ENCODE data around the gene EIF4G3. TPM values are rescaled to one million over a fixed set of nuclear protein-coding genes. Genes with fewer than 3 reads are reported as not detected.
"Not testable (repeated sequence)": the region's sequence is repeated elsewhere in the genome, so short reads cannot be mapped to it uniquely, and the experiment has no call there.

Gene EIF4G3
- total RNA-seq, 3 donors from 2014 or later (not counting 1 experiment from before 2014, with no cell fraction given): 105 to 107 (median 107) TPM

- H3K9me3 Mint-ChIP-seq: no peaks in the 10 kb centered on the region
- Histone ChIP-seq H3K4me3 (ENCODE audit: low read length) (no peak overlapping the region), H3K27ac (ENCODE audit: low read length) (no peak overlapping the region), H3K36me3 (ENCODE audit: control insufficient read depth, insufficient read depth, low read length) (no peaks in the 10 kb centered on the region), H3K9me3 (ENCODE audit: control insufficient read depth, insufficient read depth, low read length) (no peaks in the 10 kb centered on the region), H3K27me3 (ENCODE audit: control insufficient read depth, insufficient read depth, low read length) (no peaks in the 10 kb centered on the region), H3K4me1 (ENCODE audit: control insufficient read depth, insufficient read depth, low read length) (no peaks in the 10 kb centered on the region)
- no peak for DNase-seq
- peaks cover 5 to 14% of the 10 kb centered on the region in 2 donors for H3K4me1 Mint-ChIP-seq
- no peak for ATAC-seq
- H3K36me3 Mint-ChIP-seq: no peaks in the 10 kb centered on the region
- no peak overlapping the region for H3K27ac Mint-ChIP-seq
- intact Hi-C loops (cut with micrococcal nuclease): no loop called here
- no peaks in the 10 kb centered on the region for H3K27me3 Mint-ChIP-seq (ENCODE audit: low read depth in 2 of 2)
- TF ChIP-seq CTCF (IDR thresholded peaks at IDR 0.05): no peak
- H3K4me3 Mint-ChIP-seq: no peak overlapping the region
- 86% methylated on average over 3 of the region's 3 CpGs for WGBS (ENCODE audit: insufficient coverage)
Observed at GRCh38 chr1:21058035-21058793, 118.5 kb downstream of the EIF4G3 start.

- ATAC-seq; intact Hi-C loops (cut with micrococcal nuclease); H3K27ac ChIP-seq (ENCODE audit: low read length); H3K36me3 ChIP-seq (ENCODE audit: control insufficient read depth, insufficient read depth, low read length); H3K27me3 Mint-ChIP-seq (ENCODE audit: low read depth in 2 of 2); H3K9me3 Mint-ChIP-seq; H3K9me3 ChIP-seq (ENCODE audit: control insufficient read depth, insufficient read depth, low read length); H3K4me1 ChIP-seq (ENCODE audit: control insufficient read depth, insufficient read depth, low read length); DNase-seq; H3K27me3 ChIP-seq (ENCODE audit: control insufficient read depth, insufficient read depth, low read length); H3K36me3 Mint-ChIP-seq; H3K4me3 Mint-ChIP-seq; H3K4me3 ChIP-seq (ENCODE audit: low read length); H3K4me1 Mint-ChIP-seq; H3K27ac Mint-ChIP-seq: not testable (repeated sequence)
- WGBS (ENCODE audit: insufficient coverage): 96% methylated on average over 28 of the region's 59 CpGs
Observed at GRCh38 chr1:21053189-21053928, 123.3 kb downstream of the EIF4G3 start.

- Mint-ChIP-seq H3K36me3 (peaks cover 9% of the 10 kb centered on the region), H3K4me3 (no peak overlapping the region), H3K27me3 (ENCODE audit: low read depth in 2 of 2) (no peaks in the 10 kb centered on the region), H3K9me3 (no peaks in the 10 kb centered on the region), H3K27ac (no peak overlapping the region), H3K4me1 (peaks cover 12 to 14% of the 10 kb centered on the region in 2 donors)
- no peaks in the 10 kb centered on the region for H3K9me3 ChIP-seq (ENCODE audit: control insufficient read depth, insufficient read depth, low read length)
- no peak for TF ChIP-seq CTCF (IDR thresholded peaks at IDR 0.05)
- no peak overlapping the region for H3K27ac ChIP-seq (ENCODE audit: low read length)
- H3K4me1 ChIP-seq (ENCODE audit: control insufficient read depth, insufficient read depth, low read length): no peaks in the 10 kb centered on the region
- intact Hi-C loops (cut with micrococcal nuclease): no loop called here
- DNase-seq: no peak
- WGBS (ENCODE audit: insufficient coverage): 85% methylated on average over 3 of the region's 3 CpGs
- no peak for ATAC-seq
- no peaks in the 10 kb centered on the region for H3K27me3 ChIP-seq (ENCODE audit: control insufficient read depth, insufficient read depth, low read length)
- no peak overlapping the region for H3K4me3 ChIP-seq (ENCODE audit: low read length)
- peaks cover 3% of the 10 kb centered on the region for H3K36me3 ChIP-seq (ENCODE audit: control insufficient read depth, insufficient read depth, low read length)
Observed at GRCh38 chr1:21052034-21052433, 124.7 kb downstream of the EIF4G3 start.

GRCh38 chr1:21051177-21051825 lies 125.4 kb downstream of the EIF4G3 start:
- intact Hi-C loops (cut with micrococcal nuclease): no loop called here
- Mint-ChIP-seq H3K4me1 (peaks cover 12 to 14% of the 10 kb centered on the region in 2 donors), H3K27ac (peak overlapping the region in 1 of 2 donors; percentile 67), H3K4me3 (no peak overlapping the region), H3K27me3 (ENCODE audit: low read depth in 2 of 2) (no peaks in the 10 kb centered on the region), H3K9me3 (no peaks in the 10 kb centered on the region), H3K36me3 (peaks cover 9% of the 10 kb centered on the region)
- WGBS (ENCODE audit: insufficient coverage): 65% methylated on average over 1 of the region's 2 CpGs
- Histone ChIP-seq H3K27me3 (ENCODE audit: control insufficient read depth, insufficient read depth, low read length) (no peaks in the 10 kb centered on the region), H3K4me1 (ENCODE audit: control insufficient read depth, insufficient read depth, low read length) (no peaks in the 10 kb centered on the region), H3K4me3 (ENCODE audit: low read length) (no peak overlapping the region), H3K27ac (ENCODE audit: low read length) (no peak overlapping the region), H3K36me3 (ENCODE audit: control insufficient read depth, insufficient read depth, low read length) (peaks cover 3% of the 10 kb centered on the region), H3K9me3 (ENCODE audit: control insufficient read depth, insufficient read depth, low read length) (no peaks in the 10 kb centered on the region)
- DNase-seq (no peak), ATAC-seq (no peak)
- no peak for TF ChIP-seq CTCF (IDR thresholded peaks at IDR 0.05)

Data from natural killer cell (primary cell).